IPS DF 6.9 (cell line): Measurements from ENCODE around the gene CAMSAP1.

Experiments
- DNase-seq: peaks from one replicate; pipeline ENCODE4 v3.0.0-alpha.2; 2013; ENCODE audit warnings: low read depth, low spot score
- H3K27ac ChIP-seq: one replicate; pipeline ENCODE4 v1.5.1; 2013; ENCODE audit warnings: low read length, control low read depth
- H3K27me3 ChIP-seq: 2 replicates; pipeline ENCODE4 v1.6.1; 2013; ENCODE audit warnings: mild to moderate bottlenecking, low read length; ENCODE audit not compliant: control insufficient read depth, insufficient read depth
- H3K36me3 ChIP-seq: 2 replicates; pipeline ENCODE4 v1.6.1; 2013; ENCODE audit warnings: low read length; ENCODE audit not compliant: control insufficient read depth, insufficient read depth
- H3K4me1 ChIP-seq: 2 replicates; pipeline ENCODE4 v1.6.1; 2013; ENCODE audit warnings: low read length; ENCODE audit not compliant: control insufficient read depth, insufficient read depth
- H3K4me3 ChIP-seq: 2 replicates; pipeline ENCODE4 v1.5.1; 2013; ENCODE audit warnings: mild to moderate bottlenecking, low read length
- H3K9me3 ChIP-seq: 2 replicates; pipeline ENCODE4 v1.6.1; 2013; ENCODE audit warnings: low read length, inconsistent platforms; ENCODE audit not compliant: control insufficient read depth, insufficient read depth
- WGBS: extraction: QIAGEN DNeasy Blood & Tissue Kit; methylation state at CpG from one replicate; pipeline ENCODE4 v1.1.7; 2013; ENCODE audit warnings: mixed read lengths, missing lambda C conversion rate; ENCODE audit not compliant: insufficient read length, insufficient coverage; 5-methylcytosine and 5-hydroxymethylcytosine counted together

The CAMSAP1 gene

DNA sequence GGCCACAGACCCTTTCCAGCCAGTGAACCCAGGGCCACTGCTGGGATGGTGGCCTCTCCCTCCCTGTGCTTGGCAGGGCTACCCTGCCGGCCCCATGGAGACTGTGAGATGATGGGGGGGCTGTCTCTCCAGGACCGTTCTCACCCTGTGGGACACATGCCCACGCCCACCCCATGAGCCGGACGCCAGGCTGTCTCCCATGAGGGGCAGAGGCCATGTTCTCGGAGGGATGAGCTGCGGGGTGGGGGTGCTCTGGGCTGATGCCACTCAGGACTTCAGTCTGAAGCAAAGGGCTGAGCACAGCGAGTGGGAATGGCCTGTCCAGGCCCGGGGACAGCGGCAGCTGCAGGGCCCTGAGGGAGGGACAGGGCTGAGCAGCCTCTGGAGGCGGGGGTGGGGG lies 116.5 kb downstream of the CAMSAP1 start:
- Histone ChIP-seq H3K27ac (no peak overlapping the region), H3K4me3 (no peak overlapping the region), H3K9me3 (no peaks in the 10 kb centered on the region), H3K27me3 (no peaks in the 10 kb centered on the region), H3K4me1 (no peaks in the 10 kb centered on the region), H3K36me3 (no peaks in the 10 kb centered on the region; the same call in 1 of the 2 replicates)
- no peak for DNase-seq
- WGBS = no CpG with 5 or more reads among the region's 11 CpGs

DNA sequence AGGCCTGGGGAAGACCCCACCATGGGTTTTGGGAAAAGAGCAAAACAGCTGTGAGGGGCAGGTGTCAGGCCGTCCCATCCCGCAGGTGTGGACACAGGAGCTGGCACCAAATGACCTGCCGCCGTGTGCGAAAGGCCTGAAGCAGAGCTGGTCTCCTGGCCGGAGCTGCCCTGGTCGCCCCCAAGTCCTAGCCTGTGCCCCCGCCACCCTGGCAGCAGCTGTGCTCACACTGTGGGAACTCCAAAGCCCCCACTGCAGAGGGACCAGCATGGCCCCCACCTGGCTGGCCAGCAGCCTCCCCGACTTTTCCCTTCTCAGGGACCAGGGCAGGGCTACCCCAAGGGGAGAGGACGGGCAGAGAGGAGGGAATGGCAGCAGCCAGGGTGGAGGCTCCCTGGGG lies 117.0 kb downstream of the CAMSAP1 start:
- no peak overlapping the region for H3K4me3 ChIP-seq
- no peak overlapping the region for H3K27ac ChIP-seq
- no peaks in the 10 kb centered on the region for H3K27me3 ChIP-seq
- H3K9me3 ChIP-seq = no peaks in the 10 kb centered on the region
- no CpG with 5 or more reads among the region's 10 CpGs for WGBS
- H3K4me1 ChIP-seq = no peaks in the 10 kb centered on the region
- H3K36me3 ChIP-seq = no peaks in the 10 kb centered on the region; the same call in 1 of the 2 replicates
- DNase-seq = no peak

DNA sequence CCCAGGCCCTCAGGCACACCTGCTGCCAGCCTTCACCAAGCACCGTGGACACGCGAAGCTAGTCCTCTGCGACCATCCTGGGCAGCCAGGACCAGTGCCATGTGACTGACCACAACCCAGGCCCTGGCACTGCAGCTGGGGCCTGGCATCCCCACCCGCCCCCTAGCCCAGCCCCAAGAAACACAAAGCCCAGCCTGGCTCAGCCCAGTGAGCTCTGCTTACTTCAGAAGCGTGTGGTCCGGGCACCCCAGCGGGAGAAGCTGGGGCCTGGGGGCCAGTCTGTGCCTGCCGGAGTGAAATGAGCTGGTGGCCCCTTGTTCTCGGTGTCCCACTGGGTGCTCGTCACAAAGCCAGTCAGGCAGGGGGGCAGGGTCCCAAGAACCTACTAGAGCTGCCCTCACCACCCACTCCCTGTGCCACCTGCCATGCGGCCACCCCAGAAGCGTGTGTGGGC lies 117.5 kb downstream of the CAMSAP1 start:
- no peak for DNase-seq
- Histone ChIP-seq H3K36me3 (no peaks in the 10 kb centered on the region; the same call in 1 of the 2 replicates), H3K27ac (no peak overlapping the region), H3K4me1 (no peaks in the 10 kb centered on the region), H3K9me3 (no peaks in the 10 kb centered on the region), H3K27me3 (no peaks in the 10 kb centered on the region), H3K4me3 (no peak overlapping the region)
- WGBS = no CpG with 5 or more reads among the region's 13 CpGs

DNA sequence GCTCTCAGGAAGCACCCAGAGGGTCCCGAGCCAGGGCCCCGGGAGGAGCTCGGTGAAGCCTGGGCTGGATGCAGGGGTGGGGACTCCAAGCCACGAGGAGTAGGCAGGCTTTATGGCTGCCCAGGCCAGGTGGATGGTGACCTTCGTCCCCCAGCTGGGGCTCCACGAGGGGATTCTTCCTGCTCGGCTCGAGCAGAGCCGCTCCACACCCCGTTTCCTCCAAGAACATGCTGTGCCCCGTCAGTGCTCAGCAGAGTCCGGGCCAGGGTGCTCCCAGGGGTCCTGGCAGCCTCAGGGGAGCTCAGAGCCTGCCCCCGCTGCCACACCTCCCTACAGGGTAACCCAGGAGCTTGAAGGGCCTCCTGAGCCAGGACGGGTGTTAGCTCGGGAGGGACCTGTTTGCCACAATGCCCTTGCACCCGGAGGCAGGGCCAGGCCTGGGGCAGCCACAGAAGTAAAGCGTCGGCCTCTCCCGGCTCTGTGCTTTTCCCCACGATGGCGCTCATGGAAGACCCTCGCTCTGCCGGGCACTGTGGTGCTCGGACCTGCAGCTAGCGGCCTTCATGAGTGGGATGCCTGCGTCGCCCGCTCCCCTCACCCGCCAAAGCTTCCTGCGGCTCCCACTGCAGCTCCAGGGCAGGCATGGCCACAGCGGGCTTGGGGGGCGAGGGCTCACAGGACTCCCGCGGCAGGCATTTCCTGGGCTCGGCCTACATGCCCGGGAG lies 118.6 kb downstream of the CAMSAP1 start:
- no peak for DNase-seq
- no peak overlapping the region for H3K4me3 ChIP-seq
- no peaks in the 10 kb centered on the region for H3K9me3 ChIP-seq
- H3K27ac ChIP-seq = no peak overlapping the region
- no peaks in the 10 kb centered on the region; the same call in 1 of the 2 replicates for H3K36me3 ChIP-seq
- H3K4me1 ChIP-seq = no peaks in the 10 kb centered on the region
- H3K27me3 ChIP-seq = no peaks in the 10 kb centered on the region
- no CpG with 5 or more reads among the region's 36 CpGs for WGBS

DNA sequence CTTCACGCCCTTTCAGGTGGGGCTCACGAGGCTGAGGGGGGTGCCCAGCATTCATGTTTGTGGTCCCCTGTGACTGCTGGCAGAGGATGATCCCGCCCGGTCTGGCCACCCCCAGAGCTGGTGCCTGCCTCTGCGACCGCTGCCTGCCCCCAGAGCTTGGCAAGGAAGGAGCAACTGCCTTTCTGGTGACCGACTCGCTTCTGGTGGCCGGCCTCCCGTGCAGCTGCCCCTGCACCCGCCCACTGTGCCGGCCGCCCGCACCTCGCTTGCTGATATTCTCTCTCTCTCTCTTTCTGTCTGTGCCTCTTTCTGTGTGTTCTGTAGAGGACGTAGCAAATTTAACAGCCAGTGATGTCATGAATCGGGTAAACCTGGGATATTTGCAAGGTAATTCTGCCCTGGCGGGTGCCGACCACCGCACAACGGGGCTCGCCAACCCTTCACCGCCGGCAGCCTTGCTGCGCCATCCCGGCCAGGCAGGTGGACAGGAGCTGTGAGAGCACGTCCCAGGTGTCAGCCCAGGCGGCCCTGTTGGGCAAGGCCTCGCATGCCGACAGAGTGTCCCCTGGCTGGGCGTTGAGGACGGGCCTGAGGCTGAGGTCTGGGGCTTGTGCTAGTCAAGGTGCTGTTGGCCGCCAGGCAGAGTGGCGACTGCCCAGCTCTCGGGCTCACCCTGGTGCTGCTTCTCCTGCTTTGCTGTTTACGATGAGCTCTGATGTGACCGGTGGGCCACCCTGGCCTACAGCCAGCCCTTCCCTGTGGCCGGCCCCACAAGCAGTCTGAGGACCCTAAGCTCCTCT lies 119.4 kb downstream of the CAMSAP1 start:
- no peaks in the 10 kb centered on the region for H3K9me3 ChIP-seq
- H3K36me3 ChIP-seq = no peaks in the 10 kb centered on the region; the same call in 1 of the 2 replicates
- no peak for DNase-seq
- no peaks in the 10 kb centered on the region for H3K27me3 ChIP-seq
- H3K4me1 ChIP-seq = no peaks in the 10 kb centered on the region
- no peak overlapping the region for H3K4me3 ChIP-seq
- WGBS = no CpG with 5 or more reads among the region's 38 CpGs
- no peak overlapping the region for H3K27ac ChIP-seq

DNA sequence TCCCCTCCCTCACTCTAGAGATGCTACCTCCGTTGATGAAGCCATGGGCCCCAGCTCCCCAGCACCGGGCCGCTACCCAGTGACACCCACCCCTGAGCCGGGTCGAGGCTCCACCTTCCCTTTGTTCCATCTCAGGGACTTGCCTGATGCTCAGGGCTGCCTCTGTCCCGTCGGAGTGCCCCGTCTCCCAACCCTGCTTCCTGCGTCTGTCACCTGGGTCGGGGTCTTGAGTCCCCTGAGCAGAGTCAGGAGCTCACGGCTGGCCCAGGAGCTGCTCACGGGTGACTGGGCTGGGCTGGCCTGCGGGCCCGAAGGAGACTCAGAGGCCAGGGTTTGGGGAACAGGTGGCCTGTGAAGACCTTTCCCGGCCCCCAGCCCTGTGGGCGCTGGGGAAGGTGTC lies 120.0 kb downstream of the CAMSAP1 start:
- DNase-seq = no peak
- H3K27me3 ChIP-seq = no peaks in the 10 kb centered on the region
- no peak overlapping the region for H3K27ac ChIP-seq
- H3K4me3 ChIP-seq = no peak overlapping the region
- no peaks in the 10 kb centered on the region; the same call in 1 of the 2 replicates for H3K36me3 ChIP-seq
- WGBS = no CpG with 5 or more reads among the region's 16 CpGs
- no peaks in the 10 kb centered on the region for H3K9me3 ChIP-seq
- H3K4me1 ChIP-seq = no peaks in the 10 kb centered on the region

DNA sequence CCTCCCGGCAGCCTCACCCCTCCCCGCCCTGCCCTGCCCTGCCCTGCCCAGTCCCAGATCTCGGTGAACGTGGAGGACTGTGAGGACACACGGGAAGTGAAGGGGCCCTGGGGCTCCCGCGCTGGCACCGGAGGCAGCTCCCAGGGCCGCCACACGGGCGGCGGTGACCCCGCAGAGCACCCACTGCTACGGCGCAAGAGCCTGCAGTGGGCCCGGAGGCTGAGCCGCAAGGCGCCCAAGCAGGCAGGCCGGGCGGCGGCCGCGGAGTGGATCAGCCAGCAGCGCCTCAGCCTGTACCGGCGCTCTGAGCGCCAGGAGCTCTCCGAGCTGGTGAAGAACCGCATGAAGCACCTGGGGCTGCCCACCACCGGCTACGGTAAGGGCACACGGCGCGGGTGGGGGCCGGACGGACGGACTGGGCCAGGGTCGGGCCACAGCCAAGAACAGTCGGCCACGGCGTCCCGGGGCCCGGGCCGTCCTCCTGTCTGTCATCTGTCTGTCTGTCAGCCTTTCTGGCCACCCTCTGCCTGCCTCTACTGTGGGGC lies 121.1 kb downstream of the CAMSAP1 start:
- Histone ChIP-seq H3K27me3 (no peaks in the 10 kb centered on the region), H3K36me3 (no peaks in the 10 kb centered on the region; the same call in 1 of the 2 replicates), H3K9me3 (no peaks in the 10 kb centered on the region), H3K4me3 (no peak overlapping the region), H3K27ac (no peak overlapping the region), H3K4me1 (no peaks in the 10 kb centered on the region)
- no CpG with 5 or more reads among the region's 44 CpGs for WGBS
- no peak for DNase-seq

DNA sequence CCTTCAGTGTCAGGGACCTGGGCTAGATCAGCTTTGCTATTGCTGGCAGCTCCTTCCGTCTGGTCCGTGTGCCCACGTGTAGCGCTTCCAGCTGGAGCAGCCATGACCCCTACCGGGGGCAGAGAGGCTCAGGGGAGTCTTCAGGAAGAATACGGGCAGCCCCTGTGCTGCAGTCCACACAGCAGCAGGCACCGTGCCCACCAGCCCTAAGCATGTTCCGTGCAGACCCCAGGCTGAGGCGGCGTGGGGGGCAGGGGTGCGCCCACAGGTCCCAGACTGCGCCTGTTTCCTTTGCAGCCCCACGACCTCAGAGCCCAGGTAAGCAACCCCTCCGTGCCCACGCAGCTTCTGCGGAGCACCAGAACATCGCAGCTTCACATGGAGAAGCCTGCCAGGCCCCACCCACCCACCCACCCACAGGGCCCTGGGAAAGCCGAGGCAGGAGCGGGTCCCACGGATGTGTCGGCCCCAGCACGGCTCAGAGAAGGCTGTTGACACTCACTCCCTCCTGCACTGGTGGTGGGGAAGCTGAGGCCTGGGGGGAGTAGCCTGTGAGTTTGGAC lies 122.3 kb downstream of the CAMSAP1 start:
- H3K27me3 ChIP-seq = no peaks in the 10 kb centered on the region
- H3K36me3 ChIP-seq = no peaks in the 10 kb centered on the region; the same call in 1 of the 2 replicates
- H3K27ac ChIP-seq = no peak overlapping the region
- no CpG with 5 or more reads among the region's 22 CpGs for WGBS
- no peak for DNase-seq
- no peaks in the 10 kb centered on the region for H3K4me1 ChIP-seq
- no peaks in the 10 kb centered on the region for H3K9me3 ChIP-seq
- no peak overlapping the region for H3K4me3 ChIP-seq

DNA sequence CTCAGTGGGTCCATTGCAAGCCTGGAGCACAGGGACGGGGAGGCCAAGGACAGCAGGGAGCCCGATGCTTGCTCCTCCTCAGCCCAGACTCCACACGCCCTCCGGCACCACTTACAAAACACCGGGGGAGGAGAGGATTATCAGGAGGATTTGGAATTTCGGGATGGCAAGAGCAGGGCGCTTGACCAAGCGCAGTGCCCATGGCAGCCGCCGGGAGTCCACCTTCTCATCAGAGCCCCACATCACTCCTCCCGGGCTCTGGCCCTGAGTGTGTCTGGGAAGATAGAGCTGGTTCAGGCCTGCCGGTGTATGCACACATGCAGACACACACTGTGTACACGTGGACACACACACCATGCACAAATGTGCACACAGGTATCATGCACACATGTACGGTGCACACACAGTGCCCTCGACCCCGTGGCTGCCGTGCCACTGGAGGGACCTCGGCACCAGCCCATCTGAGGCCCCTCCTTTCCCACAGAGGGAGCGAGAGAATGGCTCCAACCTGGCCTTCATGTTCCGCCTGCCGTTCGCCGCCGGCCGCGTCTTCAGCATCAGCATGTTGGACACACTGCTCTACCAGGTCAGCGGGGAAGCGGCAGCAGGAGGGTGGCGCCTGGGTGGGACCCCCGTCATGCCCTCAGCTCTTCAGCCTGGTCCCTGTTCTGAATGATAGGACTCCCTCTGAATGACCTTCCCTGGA lies 123.7 kb downstream of the CAMSAP1 start:
- DNase-seq = no peak
- no peaks in the 10 kb centered on the region for H3K9me3 ChIP-seq
- no peak overlapping the region for H3K27ac ChIP-seq
- no peaks in the 10 kb centered on the region; the same call in 1 of the 2 replicates for H3K36me3 ChIP-seq
- H3K4me1 ChIP-seq = no peaks in the 10 kb centered on the region; the same call in 1 of the 2 replicates
- H3K4me3 ChIP-seq = no peak overlapping the region
- no CpG with 5 or more reads among the region's 30 CpGs for WGBS
- H3K27me3 ChIP-seq = no peaks in the 10 kb centered on the region

DNA sequence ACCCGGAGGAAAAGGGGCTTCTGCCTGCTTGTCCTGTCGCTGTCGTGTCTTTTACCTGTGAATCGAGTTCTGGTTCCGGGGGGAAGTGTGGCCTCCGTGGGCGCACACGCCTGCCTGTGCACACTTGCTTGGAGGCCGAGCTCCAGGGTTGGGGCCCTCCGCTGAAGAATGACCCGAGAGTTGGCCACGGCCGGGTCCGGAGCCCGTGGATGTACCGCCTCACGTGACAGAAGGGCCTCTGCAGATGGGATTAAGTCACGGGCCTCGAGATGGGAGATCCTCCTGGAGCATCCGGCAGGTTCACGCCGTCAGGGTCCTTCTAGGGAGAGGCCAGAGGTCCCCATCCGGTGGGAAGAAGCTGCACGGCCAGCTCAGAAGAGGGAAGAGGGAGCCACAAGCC lies 124.4 kb downstream of the CAMSAP1 start:
- Histone ChIP-seq H3K27me3 (no peaks in the 10 kb centered on the region), H3K27ac (no peak overlapping the region), H3K9me3 (no peaks in the 10 kb centered on the region), H3K36me3 (no peaks in the 10 kb centered on the region; the same call in 1 of the 2 replicates), H3K4me3 (no peak overlapping the region), H3K4me1 (no peaks in the 10 kb centered on the region; the same call in 1 of the 2 replicates)
- no peak for DNase-seq
- no CpG with 5 or more reads among the region's 24 CpGs for WGBS
